SK-N-MC (cell line): ENCODE results near the gene THAP11.

ENCODE experiments used
- EZH2 ChIP-seq: fragments of 200-600 bp; sonication (generic); IDR thresholded peaks from one replicate; pipeline ENCODE4 v1.6.1; 2017; ENCODE audit warnings: antibody characterized with exemption
- FOXP2 ChIP-seq: optimal IDR thresholded peaks from 2 replicates; pipeline ENCODE3; 2011; ENCODE audit warnings: mild to moderate bottlenecking, moderate library complexity; ENCODE audit not compliant: insufficient read depth; ENCODE audit errors: extremely low read length, control extremely low read depth
- POLR2AphosphoS5 ChIP-seq: IDR thresholded peaks from 2 replicates; pipeline ENCODE4 v1.6.1; 2012; ENCODE audit warnings: mild to moderate bottlenecking, low read depth, low read length, borderline replicate concordance

DNA sequence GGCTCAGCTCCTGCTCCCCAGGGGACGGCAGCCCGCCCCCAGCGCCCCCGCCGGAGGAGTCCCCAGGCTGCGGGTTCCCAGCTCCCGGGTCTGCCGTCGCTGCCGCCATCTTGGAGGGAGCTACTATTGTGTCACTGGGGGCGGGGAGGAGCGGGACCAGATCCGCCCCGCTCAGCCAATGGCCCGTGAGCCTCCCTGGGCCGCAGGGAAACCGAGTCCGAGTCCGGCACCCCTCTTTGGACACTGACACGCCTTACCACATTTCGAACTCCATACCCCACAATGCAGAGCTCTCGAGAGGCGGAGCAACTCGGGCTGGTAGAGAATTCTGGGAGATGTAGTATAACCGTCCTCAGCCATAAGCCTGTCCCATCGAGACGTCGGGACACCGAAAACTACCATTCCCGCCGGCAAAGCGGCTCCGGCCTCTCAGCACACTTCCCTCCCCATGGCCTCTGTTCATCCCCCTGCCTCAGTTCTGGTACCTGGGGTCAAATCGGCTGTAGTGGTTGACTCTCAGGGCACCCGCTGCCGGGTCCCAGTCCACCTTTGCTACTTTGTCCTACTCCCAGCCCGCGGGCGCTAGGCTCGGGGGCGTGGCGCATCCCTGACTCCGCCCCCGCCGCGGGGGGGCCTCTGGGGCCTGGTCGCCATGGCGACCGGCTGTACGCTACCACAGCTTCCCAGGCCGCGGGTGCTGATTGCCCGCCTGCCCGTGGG, 35.5 kb upstream of the THAP11 start, which contains the start of the genes RANBP10 and TSNAXIP1:
- TF ChIP-seq POLR2AphosphoS5 = peak; percentile 80
- TF ChIP-seq EZH2 = no peak
- TF ChIP-seq FOXP2 = no peak
